ENCODE measurements around the gene GLI2.

Gene GLI2

GRCh38 chr2:120763508-120763907, 27.8 kb downstream of the GLI2 start:
- TF ChIP-seq ZFX (IDR thresholded peaks at IDR 0.05) (no peak), CTCF (conservative IDR thresholded peaks at IDR 0.05) (no peak)
- H3K27ac ChIP-seq = no peak overlapping the region

GRCh38 chr2:120763931-120764330, 28.3 kb downstream of the GLI2 start:
- H3K27ac ChIP-seq = no peak overlapping the region

GRCh38 chr2:120764492-120764891, 28.8 kb downstream of the GLI2 start:
- TF ChIP-seq CTCF (conservative IDR thresholded peaks at IDR 0.05) (no peak), ZFX (IDR thresholded peaks at IDR 0.05) (no peak)

More at GRCh38 chr2:120763931-120764330, 28.3 kb downstream of the GLI2 start:
- no peak for TF ChIP-seq ZFX (IDR thresholded peaks at IDR 0.05)
- TF ChIP-seq CTCF (conservative IDR thresholded peaks at IDR 0.05) = no peak

GRCh38 chr2:120764991-120765677, 29.5 kb downstream of the GLI2 start:
- H3K27ac ChIP-seq = no peak overlapping the region
- TF ChIP-seq CTCF (conservative IDR thresholded peaks at IDR 0.05) = no peak
- no peak for TF ChIP-seq ZFX (IDR thresholded peaks at IDR 0.05)

More at GRCh38 chr2:120764492-120764891, 28.8 kb downstream of the GLI2 start:
- no peak overlapping the region for H3K27ac ChIP-seq

- no peak for TF ChIP-seq ZFX (IDR thresholded peaks at IDR 0.05)
- no peak for TF ChIP-seq CTCF (conservative IDR thresholded peaks at IDR 0.05)
- H3K27ac ChIP-seq = no peak overlapping the region
These were observed 30.2 kb downstream of the GLI2 start for GRCh38 chr2:120765678-120766469.

- TF ChIP-seq CTCF (conservative IDR thresholded peaks at IDR 0.05) = no peak
- no peak for TF ChIP-seq ZFX (IDR thresholded peaks at IDR 0.05)
These were observed 31.0 kb downstream of the GLI2 start for GRCh38 chr2:120766470-120767351.

More at GRCh38 chr2:120766470-120767351, 31.0 kb downstream of the GLI2 start:
- H3K27ac ChIP-seq = no peak overlapping the region
